Measurements from ENCODE around the gene LRIT3. TPM values are rescaled to one million over a fixed set of nuclear protein-coding genes. Genes with fewer than 3 reads are reported as not detected.
A peak's percentile ranks its signal among the peaks of the same experiment; 100 is the strongest.

Gene LRIT3, protein sequence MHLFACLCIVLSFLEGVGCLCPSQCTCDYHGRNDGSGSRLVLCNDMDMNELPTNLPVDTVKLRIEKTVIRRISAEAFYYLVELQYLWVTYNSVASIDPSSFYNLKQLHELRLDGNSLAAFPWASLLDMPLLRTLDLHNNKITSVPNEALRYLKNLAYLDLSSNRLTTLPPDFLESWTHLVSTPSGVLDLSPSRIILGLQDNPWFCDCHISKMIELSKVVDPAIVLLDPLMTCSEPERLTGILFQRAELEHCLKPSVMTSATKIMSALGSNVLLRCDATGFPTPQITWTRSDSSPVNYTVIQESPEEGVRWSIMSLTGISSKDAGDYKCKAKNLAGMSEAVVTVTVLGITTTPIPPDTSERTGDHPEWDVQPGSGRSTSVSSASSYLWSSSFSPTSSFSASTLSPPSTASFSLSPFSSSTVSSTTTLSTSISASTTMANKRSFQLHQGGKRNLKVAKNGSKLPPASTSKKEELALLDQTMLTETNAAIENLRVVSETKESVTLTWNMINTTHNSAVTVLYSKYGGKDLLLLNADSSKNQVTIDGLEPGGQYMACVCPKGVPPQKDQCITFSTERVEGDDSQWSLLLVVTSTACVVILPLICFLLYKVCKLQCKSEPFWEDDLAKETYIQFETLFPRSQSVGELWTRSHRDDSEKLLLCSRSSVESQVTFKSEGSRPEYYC
- total RNA-seq = under 1 TPM; 0.22 to 0.30 TPM
- polyA plus RNA-seq (ENCODE audit: insufficient read length in 2 of 2) = under 1 TPM; 0.48 to 0.81 TPM
- long read RNA-seq, donor 1 = 0 reads
- long read RNA-seq, donor 2 = 0 reads
- long read RNA-seq, donor 3 = 0 reads
- long read RNA-seq, donor 4 = 0 reads

DNA sequence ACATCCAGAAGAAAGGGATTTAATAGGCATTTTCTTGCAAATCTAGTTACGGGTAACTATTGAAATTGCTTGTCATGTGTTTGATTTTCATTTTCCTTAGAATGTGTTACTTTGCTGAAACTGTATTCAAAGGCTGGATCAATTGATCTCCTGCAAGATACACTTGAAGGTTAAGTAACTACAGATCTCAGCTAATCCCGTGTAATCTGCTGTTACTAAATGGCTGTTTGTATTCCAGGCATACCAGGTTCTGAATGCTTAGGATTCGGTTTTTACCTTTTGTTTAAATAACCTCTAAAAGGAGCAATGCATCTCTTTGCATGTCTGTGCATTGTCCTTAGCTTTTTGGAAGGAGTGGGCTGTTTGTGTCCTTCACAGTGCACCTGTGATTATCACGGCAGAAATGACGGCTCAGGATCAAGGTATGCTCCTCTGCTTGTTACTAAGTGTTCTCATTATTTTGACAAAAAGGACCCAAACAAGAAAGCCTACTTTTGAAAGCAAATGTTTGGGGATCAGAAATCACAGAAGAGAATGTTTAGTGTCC, at the start of gene LRIT3:
TSS of gene LRIT3 (plus strand) at position 212 of the 547 bp plus-strand sequence. CDS start at position 307, 95 bp downstream.
- WGBS (ENCODE audit: insufficient coverage) = 83% methylated on average over 1 of the region's 5 CpGs
- no peaks in the 10 kb centered on the region for H3K27me3 ChIP-seq (ENCODE audit: control insufficient read depth, insufficient read depth, low read length)
- H3K4me1 ChIP-seq (ENCODE audit: control insufficient read depth, insufficient read depth, low read length) = no peaks in the 10 kb centered on the region
- H3K4me3 ChIP-seq (ENCODE audit: low read depth, low read length) = no peak within 1 kb of the TSS
- DNase-seq (ENCODE audit: low read depth in 4 of 6, low spot score in 6 of 6) = no peak
- no peak within 1 kb of the TSS for H3K27ac ChIP-seq (ENCODE audit: low read depth, low read length)
- H3K36me3 ChIP-seq (ENCODE audit: control insufficient read depth, insufficient read depth, low read length) = no peaks in the 10 kb centered on the region
- no peaks in the 10 kb centered on the region for H3K9me3 ChIP-seq (ENCODE audit: control insufficient read depth, insufficient read depth, low read length)

DNA sequence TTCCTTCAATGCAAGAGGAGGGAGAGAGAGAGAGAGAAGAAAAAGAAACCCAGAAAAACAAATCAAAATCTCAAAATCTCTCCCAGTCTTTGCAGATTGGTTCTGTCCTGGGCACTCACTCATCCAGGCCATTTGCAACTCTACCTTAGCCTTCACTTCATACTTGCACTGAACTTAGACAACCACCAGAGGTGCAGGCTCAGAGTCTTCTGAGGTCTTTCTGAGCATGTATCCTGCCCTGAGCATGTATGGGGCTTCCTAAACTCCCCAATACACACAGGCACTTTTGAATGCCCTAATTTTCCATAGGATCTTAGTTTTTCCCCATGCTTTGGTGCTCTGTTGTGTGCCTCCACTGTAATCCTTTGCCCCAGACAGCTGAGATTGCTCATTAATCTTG, 49.0 kb upstream of the LRIT3 start:
- H3K9me3 ChIP-seq (ENCODE audit: control insufficient read depth, insufficient read depth, low read length) = no peaks in the 10 kb centered on the region
- no peak for DNase-seq (ENCODE audit: low read depth in 4 of 6, low spot score in 6 of 6)
- H3K36me3 ChIP-seq (ENCODE audit: control insufficient read depth, insufficient read depth, low read length) = no peaks in the 10 kb centered on the region
- no peak overlapping the region for H3K4me3 ChIP-seq (ENCODE audit: low read depth, low read length)
- H3K27me3 ChIP-seq (ENCODE audit: control insufficient read depth, insufficient read depth, low read length) = no peaks in the 10 kb centered on the region
- no peak overlapping the region for H3K27ac ChIP-seq (ENCODE audit: low read depth, low read length)
- H3K4me1 ChIP-seq (ENCODE audit: control insufficient read depth, insufficient read depth, low read length) = no peaks in the 10 kb centered on the region

DNA sequence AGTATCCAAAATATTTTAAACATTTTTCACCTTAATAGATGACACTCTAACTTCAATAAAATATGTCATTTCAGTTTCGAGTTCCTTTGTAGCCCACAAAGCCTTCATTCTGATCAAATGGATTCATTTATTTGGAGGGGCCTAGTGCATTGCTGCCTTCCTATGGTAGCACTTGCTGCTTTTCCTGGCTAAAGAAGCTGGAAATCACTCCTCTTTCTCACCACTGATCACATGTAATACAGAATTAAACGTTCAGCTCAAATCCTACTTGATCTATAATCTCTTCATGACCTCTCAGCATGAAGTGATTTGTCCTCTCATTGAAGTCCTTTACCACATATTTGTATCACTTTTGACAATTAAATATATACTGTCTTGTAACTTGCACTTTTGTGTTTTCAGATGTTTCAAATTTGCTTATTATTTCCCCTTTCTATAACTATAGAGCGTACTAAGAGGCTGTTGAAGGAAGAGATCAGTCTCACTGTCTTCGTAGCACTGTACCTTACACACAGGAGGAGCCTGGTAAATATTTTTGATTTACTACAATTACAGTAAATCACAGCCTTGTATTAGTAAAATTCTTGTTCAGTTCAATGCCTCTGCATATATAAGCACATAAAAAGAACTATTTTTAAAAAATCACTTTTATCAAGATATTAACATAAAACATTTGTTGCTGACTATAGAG, 46.7 kb upstream of the LRIT3 start:
- Histone ChIP-seq H3K9me3 (ENCODE audit: control insufficient read depth, insufficient read depth, low read length) (no peaks in the 10 kb centered on the region), H3K36me3 (ENCODE audit: control insufficient read depth, insufficient read depth, low read length) (no peaks in the 10 kb centered on the region), H3K27ac (ENCODE audit: low read depth, low read length) (peak overlapping the region; percentile 22), H3K4me1 (ENCODE audit: control insufficient read depth, insufficient read depth, low read length) (no peaks in the 10 kb centered on the region), H3K4me3 (ENCODE audit: low read depth, low read length) (peak overlapping the region; percentile 17), H3K27me3 (ENCODE audit: control insufficient read depth, insufficient read depth, low read length) (no peaks in the 10 kb centered on the region)
- DNase-seq (ENCODE audit: low read depth in 4 of 6, low spot score in 6 of 6) = no peak
- 60% methylated on average over 1 of the region's 4 CpGs for WGBS (ENCODE audit: insufficient coverage)

DNA sequence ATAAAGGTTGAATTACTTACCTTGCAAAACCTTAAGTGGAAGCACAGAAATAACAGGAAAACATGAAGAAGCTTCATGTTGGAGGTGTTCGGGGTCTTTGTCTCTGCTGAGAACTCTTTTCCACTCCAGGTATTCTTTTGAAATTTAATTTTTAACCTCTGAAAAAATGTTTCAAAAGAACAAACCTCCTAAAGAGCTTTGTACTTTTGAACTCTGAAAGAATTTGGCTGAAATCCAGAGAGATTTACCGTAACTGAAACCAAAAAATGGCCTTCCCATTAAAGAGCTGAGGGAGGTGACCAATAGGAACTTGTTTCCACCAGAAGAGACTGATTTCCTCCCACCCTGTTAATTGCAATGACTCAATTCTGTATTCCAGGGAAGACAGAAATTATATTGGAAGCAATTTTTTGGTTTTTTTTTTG, 46.0 kb upstream of the LRIT3 start, which contains the start of gene CFI:
TSS of gene CFI (minus strand) at position 105 of the 425 bp plus-strand sequence. CDS start at position 77, 28 bp downstream.
- Histone ChIP-seq H3K4me1 (ENCODE audit: control insufficient read depth, insufficient read depth, low read length) (no peaks in the 10 kb centered on the region), H3K27me3 (ENCODE audit: control insufficient read depth, insufficient read depth, low read length) (no peaks in the 10 kb centered on the region), H3K4me3 (ENCODE audit: low read depth, low read length) (peak within 1 kb of the TSS; percentile 17), H3K36me3 (ENCODE audit: control insufficient read depth, insufficient read depth, low read length) (no peaks in the 10 kb centered on the region), H3K27ac (ENCODE audit: low read depth, low read length) (peak within 1 kb of the TSS; percentile 22), H3K9me3 (ENCODE audit: control insufficient read depth, insufficient read depth, low read length) (no peaks in the 10 kb centered on the region)
- DNase-seq (ENCODE audit: low read depth in 4 of 6, low spot score in 6 of 6) = peak in 2 of 6 donors; percentile 2 to 57
- WGBS (ENCODE audit: insufficient coverage) = no CpG with 5 or more reads among the region's 2 CpGs

DNA sequence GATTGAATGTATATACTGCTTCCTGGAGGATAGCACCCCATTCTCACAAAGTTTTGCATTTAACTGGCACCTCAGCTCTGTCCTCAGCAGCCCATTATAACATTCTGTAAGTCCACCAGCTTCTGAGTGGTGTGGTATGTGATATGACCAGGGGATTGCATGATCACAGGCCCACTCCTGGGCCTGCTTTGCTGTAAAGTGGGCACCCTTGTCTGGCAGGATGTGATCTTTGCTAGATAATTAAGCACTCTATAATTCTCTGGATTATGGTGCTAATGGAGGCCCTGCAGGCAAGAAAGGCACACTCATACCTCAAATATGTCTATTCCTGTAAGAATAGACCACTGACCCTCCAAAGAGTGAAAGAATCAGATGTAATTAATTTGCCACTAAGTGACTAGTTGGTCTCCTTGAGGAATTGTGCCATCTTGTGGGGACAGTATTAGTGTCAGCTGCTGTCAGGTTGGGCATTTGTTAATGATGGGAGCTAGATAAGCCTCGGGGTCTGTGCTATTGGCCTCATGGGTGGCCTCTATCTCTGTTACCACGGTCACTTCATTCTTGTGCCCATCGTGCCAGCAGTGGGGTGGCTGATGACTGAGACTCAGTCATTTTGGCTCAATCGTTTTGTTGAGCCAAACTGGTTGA, 43.9 kb upstream of the LRIT3 start:
- Histone ChIP-seq H3K36me3 (ENCODE audit: control insufficient read depth, insufficient read depth, low read length) (no peaks in the 10 kb centered on the region), H3K9me3 (ENCODE audit: control insufficient read depth, insufficient read depth, low read length) (no peaks in the 10 kb centered on the region), H3K27ac (ENCODE audit: low read depth, low read length) (no peak overlapping the region), H3K4me3 (ENCODE audit: low read depth, low read length) (no peak overlapping the region), H3K4me1 (ENCODE audit: control insufficient read depth, insufficient read depth, low read length) (no peaks in the 10 kb centered on the region), H3K27me3 (ENCODE audit: control insufficient read depth, insufficient read depth, low read length) (no peaks in the 10 kb centered on the region)
- WGBS (ENCODE audit: insufficient coverage) = 18% methylated on average over 2 of the region's 4 CpGs
- peak in 2 of 6 donors; percentile 56 to 58 for DNase-seq (ENCODE audit: low read depth in 4 of 6, low spot score in 6 of 6)

DNA sequence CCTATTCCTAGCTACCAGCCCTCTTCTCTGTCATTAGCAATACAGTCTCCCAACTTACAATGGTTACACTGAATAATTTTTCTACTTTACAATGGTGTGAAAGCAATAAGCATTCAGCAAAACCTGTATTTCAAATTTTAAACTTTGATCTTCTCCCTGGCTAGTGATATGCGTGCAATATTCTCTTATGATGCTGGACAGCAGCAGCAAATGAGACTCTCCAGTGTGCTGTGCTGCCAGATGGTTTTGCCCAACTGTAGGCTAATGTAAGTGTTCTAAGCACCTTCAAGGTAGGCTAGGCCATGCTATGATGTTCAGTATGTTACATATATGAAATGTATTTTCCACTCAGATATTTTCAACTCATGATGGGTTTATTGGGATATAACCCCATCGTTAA, 38.3 kb upstream of the LRIT3 start:
- WGBS (ENCODE audit: insufficient coverage) = no CpG with 5 or more reads among the region's 2 CpGs
- DNase-seq (ENCODE audit: low read depth in 4 of 6, low spot score in 6 of 6) = no peak
- H3K36me3 ChIP-seq (ENCODE audit: control insufficient read depth, insufficient read depth, low read length) = no peaks in the 10 kb centered on the region

DNA sequence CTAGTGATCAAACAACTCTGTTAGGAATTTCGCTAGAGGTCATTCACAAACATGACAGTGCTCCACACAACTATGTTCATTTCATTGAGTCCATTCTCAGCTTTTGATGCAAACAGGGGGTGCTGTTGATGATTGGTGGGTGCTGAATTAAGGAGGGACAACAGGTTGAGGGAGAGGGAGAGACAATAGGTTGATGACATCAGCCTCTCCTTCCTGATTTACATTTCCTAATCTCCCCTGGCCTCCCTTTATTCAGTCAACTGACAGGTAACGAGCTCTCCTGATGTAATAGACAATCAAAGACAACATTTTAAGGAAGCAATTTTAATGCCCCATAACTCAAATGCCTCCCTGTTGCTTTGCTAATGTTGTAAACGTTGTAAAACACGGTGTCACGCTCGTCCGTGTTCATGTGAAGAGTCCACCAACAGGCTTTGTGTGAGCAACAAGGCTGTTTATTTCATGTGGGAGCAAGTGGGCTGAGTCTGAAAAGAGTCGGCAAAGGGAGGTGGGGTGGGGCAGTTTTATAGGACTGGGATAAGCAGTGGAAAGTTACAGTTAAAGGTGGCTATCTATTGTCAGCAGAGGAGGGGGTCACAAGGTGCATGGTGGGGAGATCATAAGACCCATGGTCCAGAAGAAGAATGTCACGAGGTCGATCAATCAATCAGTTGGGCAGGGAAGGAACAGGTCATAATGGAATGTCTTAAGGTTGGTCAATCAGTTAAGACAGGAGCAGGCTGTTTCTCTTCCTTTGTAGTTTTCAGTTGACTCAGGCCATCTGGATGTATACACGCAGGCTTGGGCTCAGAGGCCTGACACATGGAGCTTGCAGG, 37.1 kb upstream of the LRIT3 start:
- 67% methylated on average over 10 of the region's 11 CpGs for WGBS (ENCODE audit: insufficient coverage)
- Histone ChIP-seq H3K36me3 (ENCODE audit: control insufficient read depth, insufficient read depth, low read length) (no peaks in the 10 kb centered on the region), H3K4me1 (ENCODE audit: control insufficient read depth, insufficient read depth, low read length) (peaks cover 6% of the 10 kb centered on the region), H3K27ac (ENCODE audit: low read depth, low read length) (no peak overlapping the region), H3K4me3 (ENCODE audit: low read depth, low read length) (no peak overlapping the region), H3K27me3 (ENCODE audit: control insufficient read depth, insufficient read depth, low read length) (no peaks in the 10 kb centered on the region), H3K9me3 (ENCODE audit: control insufficient read depth, insufficient read depth, low read length) (no peaks in the 10 kb centered on the region)
- no peak for DNase-seq (ENCODE audit: low read depth in 4 of 6, low spot score in 6 of 6)

More for the DNA sequence above, 38.3 kb upstream of the LRIT3 start:
- no peaks in the 10 kb centered on the region for H3K9me3 ChIP-seq (ENCODE audit: control insufficient read depth, insufficient read depth, low read length)
- H3K27ac ChIP-seq (ENCODE audit: low read depth, low read length) = no peak overlapping the region
- no peak overlapping the region for H3K4me3 ChIP-seq (ENCODE audit: low read depth, low read length)
- no peaks in the 10 kb centered on the region for H3K27me3 ChIP-seq (ENCODE audit: control insufficient read depth, insufficient read depth, low read length)
- H3K4me1 ChIP-seq (ENCODE audit: control insufficient read depth, insufficient read depth, low read length) = peaks cover 3% of the 10 kb centered on the region

DNA sequence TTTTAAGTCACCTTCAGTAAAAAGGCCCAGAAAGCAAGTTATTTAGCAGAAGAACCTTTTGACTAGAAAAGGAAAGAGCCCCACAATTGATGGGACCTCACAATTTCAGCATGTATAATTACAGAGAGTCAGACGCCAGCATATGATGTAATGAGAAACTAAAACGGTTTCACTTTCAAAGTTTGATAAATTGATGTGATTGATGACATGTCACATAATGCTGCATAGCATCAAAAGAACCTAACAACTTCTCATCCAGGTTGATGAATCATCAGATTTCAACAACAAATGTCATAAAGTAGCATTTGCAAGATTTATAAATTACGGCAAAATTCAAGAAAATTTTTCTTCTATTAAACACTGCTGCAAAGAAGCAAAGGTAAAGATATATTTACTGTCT, 36.2 kb upstream of the LRIT3 start:
- Histone ChIP-seq H3K9me3 (ENCODE audit: control insufficient read depth, insufficient read depth, low read length) (no peaks in the 10 kb centered on the region), H3K27me3 (ENCODE audit: control insufficient read depth, insufficient read depth, low read length) (no peaks in the 10 kb centered on the region), H3K4me1 (ENCODE audit: control insufficient read depth, insufficient read depth, low read length) (peaks cover 11% of the 10 kb centered on the region), H3K27ac (ENCODE audit: low read depth, low read length) (no peak overlapping the region), H3K36me3 (ENCODE audit: control insufficient read depth, insufficient read depth, low read length) (no peaks in the 10 kb centered on the region), H3K4me3 (ENCODE audit: low read depth, low read length) (no peak overlapping the region)
- WGBS (ENCODE audit: insufficient coverage) = no CpG with 5 or more reads among the region's 3 CpGs
- DNase-seq (ENCODE audit: low read depth in 4 of 6, low spot score in 6 of 6) = no peak

Measured in spinal cord (tissue), 10 donors.